Measurements from ENCODE around the gene OSBPL10. TPM values are rescaled to one million over a fixed set of nuclear protein-coding genes. Genes with fewer than 3 reads are reported as not detected.

Gene OSBPL10
- polyA plus RNA-seq, 1 donor from 2014 or later: 2.0 TPM

GRCh38 chr3:31768479-31769125 is 212.5 kb downstream of the OSBPL10 start:
- Histone ChIP-seq H3K9ac (ENCODE audit: low read length) (no peak overlapping the region), H3K27ac (ENCODE audit: low read length) (no peak overlapping the region), H3K9me3 (ENCODE audit: low read length) (no peaks in the 10 kb centered on the region), H3K79me2 (replicated peaks; ENCODE audit: insufficient read depth, low read length) (no peaks in the 10 kb centered on the region), H4K20me1 (ENCODE audit: insufficient read depth) (no peaks in the 10 kb centered on the region), H3K9me2 (ENCODE audit: insufficient read depth, low read length) (no peaks in the 10 kb centered on the region), H3K4me2 (ENCODE audit: low read length) (no peak overlapping the region), H3F3A (ENCODE audit: insufficient read depth, low read length, poor library complexity, severe bottlenecking) (no peaks in the 10 kb centered on the region), H3K36me3 (ENCODE audit: insufficient read depth, low read length) (no peaks in the 10 kb centered on the region), H2AFZ (ENCODE audit: low read depth, low read length) (no peak overlapping the region), H3K27me3 (ENCODE audit: insufficient read depth, low read depth, low read length) (no peaks in the 10 kb centered on the region), H3K4me3 (ENCODE audit: low read length) (no peak overlapping the region)
- TF ChIP-seq EP300 (conservative IDR thresholded peaks at IDR 0.05; ENCODE audit: poor library complexity, severe bottlenecking) (no peak), TAF1 (IDR thresholded peaks at IDR 0.05; ENCODE audit: low read depth) (no peak), MXI1 (conservative IDR thresholded peaks at IDR 0.05; ENCODE audit: poor library complexity, severe bottlenecking) (no peak), POLR2AphosphoS5 (IDR thresholded peaks at IDR 0.05) (no peak), RAD21 (conservative IDR thresholded peaks at IDR 0.05) (peak; percentile 70), REST (IDR thresholded peaks at IDR 0.05; ENCODE audit: borderline replicate concordance) (no peak), EZH2 (IDR thresholded peaks at IDR 0.05; ENCODE audit: borderline replicate concordance, insufficient read depth, low read length, poor library complexity, severe bottlenecking) (no peak), SMC3 (conservative IDR thresholded peaks at IDR 0.05; ENCODE audit: poor library complexity) (peak; percentile 71)
- TF ChIP-seq, protein P1, sequence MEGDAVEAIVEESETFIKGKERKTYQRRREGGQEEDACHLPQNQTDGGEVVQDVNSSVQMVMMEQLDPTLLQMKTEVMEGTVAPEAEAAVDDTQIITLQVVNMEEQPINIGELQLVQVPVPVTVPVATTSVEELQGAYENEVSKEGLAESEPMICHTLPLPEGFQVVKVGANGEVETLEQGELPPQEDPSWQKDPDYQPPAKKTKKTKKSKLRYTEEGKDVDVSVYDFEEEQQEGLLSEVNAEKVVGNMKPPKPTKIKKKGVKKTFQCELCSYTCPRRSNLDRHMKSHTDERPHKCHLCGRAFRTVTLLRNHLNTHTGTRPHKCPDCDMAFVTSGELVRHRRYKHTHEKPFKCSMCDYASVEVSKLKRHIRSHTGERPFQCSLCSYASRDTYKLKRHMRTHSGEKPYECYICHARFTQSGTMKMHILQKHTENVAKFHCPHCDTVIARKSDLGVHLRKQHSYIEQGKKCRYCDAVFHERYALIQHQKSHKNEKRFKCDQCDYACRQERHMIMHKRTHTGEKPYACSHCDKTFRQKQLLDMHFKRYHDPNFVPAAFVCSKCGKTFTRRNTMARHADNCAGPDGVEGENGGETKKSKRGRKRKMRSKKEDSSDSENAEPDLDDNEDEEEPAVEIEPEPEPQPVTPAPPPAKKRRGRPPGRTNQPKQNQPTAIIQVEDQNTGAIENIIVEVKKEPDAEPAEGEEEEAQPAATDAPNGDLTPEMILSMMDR (IDR thresholded peaks at IDR 0.05; ENCODE audit: poor library complexity, severe bottlenecking): peak; percentile 56

DNA sequence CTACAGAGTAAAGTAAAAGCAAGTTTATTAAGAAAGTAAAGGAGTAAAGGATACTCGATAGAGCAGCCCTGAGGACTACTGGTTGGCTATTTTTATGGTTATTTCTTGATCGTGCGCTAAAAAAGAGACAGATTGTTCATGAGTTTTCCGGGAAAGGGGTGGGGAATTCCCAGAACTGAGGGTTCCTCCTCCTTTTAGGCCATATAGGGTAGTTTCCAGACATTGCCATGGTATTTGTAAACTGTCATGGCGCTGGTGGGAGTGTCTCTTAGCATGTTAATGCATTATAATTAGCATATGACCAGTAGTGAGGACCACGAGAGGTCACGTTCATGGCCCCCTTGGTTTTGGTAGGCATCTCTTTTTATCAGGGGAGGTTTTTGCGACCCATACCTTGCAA is 213.1 kb downstream of the OSBPL10 start:
- Histone ChIP-seq H4K20me1 (ENCODE audit: insufficient read depth) (no peaks in the 10 kb centered on the region), H3K27ac (ENCODE audit: low read length) (no peak overlapping the region), H3K4me3 (ENCODE audit: low read length) (no peak overlapping the region), H2AFZ (ENCODE audit: low read depth, low read length) (no peak overlapping the region), H3K9me3 (ENCODE audit: low read length) (no peaks in the 10 kb centered on the region), H3K9me2 (ENCODE audit: insufficient read depth, low read length) (no peaks in the 10 kb centered on the region), H3K27me3 (ENCODE audit: insufficient read depth, low read depth, low read length) (no peaks in the 10 kb centered on the region), H3K79me2 (replicated peaks; ENCODE audit: insufficient read depth, low read length) (no peaks in the 10 kb centered on the region), H3K36me3 (ENCODE audit: insufficient read depth, low read length) (no peaks in the 10 kb centered on the region), H3F3A (ENCODE audit: insufficient read depth, low read length, poor library complexity, severe bottlenecking) (no peaks in the 10 kb centered on the region), H3K4me2 (ENCODE audit: low read length) (no peak overlapping the region), H3K9ac (ENCODE audit: low read length) (no peak overlapping the region)
- TF ChIP-seq TAF1 (IDR thresholded peaks at IDR 0.05; ENCODE audit: low read depth) (no peak), EP300 (conservative IDR thresholded peaks at IDR 0.05; ENCODE audit: poor library complexity, severe bottlenecking) (no peak), RAD21 (conservative IDR thresholded peaks at IDR 0.05) (no peak)
- TF ChIP-seq, protein P1 (IDR thresholded peaks at IDR 0.05; ENCODE audit: poor library complexity, severe bottlenecking): no peak

Measured in neural cell (in vitro differentiated cells).